Activated B cell treated with CpG ODN at 0.5 μM for 24 hours (primary cell): ENCODE results near the gene RHNO1. TPM values are rescaled to one million over a fixed set of nuclear protein-coding genes. Genes with fewer than 3 reads are reported as not detected.

ENCODE experiments used
- ATAC-seq: fragments of 200-7000 bp; cut with Tn5 transposase; one replicate; pipeline ENCODE4 v1.10.0; 2021; ENCODE audit warnings: low read depth, mild to moderate bottlenecking, moderate library complexity
- CTCF ChIA-PET: fragments of 350-600 bp; sonication (Branson Sonifier 250); formaldehyde crosslinking; loops from one replicate; lab custom pipeline; 2021; ENCODE audit warnings: antibody characterized with exemption; lab: Charles Lee
- POLR2A ChIA-PET: fragments of 350-600 bp; sonication (Branson Sonifier 250); formaldehyde crosslinking; loops from one replicate; lab custom pipeline; 2021; ENCODE audit warnings: antibody characterized with exemption; lab: Charles Lee
- DNase-seq: peaks from one replicate; pipeline ENCODE4 v3.0.0; 2022
- H3K27ac Mint-ChIP-seq: one replicate; pipeline ENCODE4 v1.8.0; 2020; ENCODE audit warnings: mixed read lengths
- H3K27me3 Mint-ChIP-seq: one replicate; pipeline ENCODE4 v1.8.0; 2021; ENCODE audit warnings: mixed read lengths
- H3K36me3 Mint-ChIP-seq: one replicate; pipeline ENCODE4 v1.8.0; 2021; ENCODE audit warnings: low read depth, mixed read lengths
- H3K4me1 Mint-ChIP-seq: one replicate; pipeline ENCODE4 v1.8.0; 2021; ENCODE audit warnings: mixed read lengths
- H3K4me3 Mint-ChIP-seq: one replicate; pipeline ENCODE4 v1.8.0; 2020; ENCODE audit warnings: mild to moderate bottlenecking, mixed read lengths
- H3K9me3 Mint-ChIP-seq: one replicate; pipeline ENCODE4 v1.8.0; 2020; ENCODE audit warnings: mixed read lengths
- CTCF ChIP-seq: fragments of 200-600 bp; IDR thresholded peaks from one replicate; pipeline ENCODE4 v1.8.0; 2022; ENCODE audit warnings: antibody characterized with exemption, mild to moderate bottlenecking
- intact Hi-C: fragments of 100-400 bp; cut with micrococcal nuclease; formaldehyde crosslinking; loops from one replicate; pipeline ENCODE4 v1.15.1; 2024
- total RNA-seq: library from RNA; stranded (reverse); gene quantifications from 2 replicates; pipeline ENCODE4 v1.2.3, GENCODE V29; 2022

Gene RHNO1
- total RNA-seq, 1 donor from 2014 or later, result 12.4 TPM

- H3K27me3 Mint-ChIP-seq, result no peaks in the 10 kb centered on the region
- no peak for ATAC-seq
- no peaks in the 10 kb centered on the region for H3K4me1 Mint-ChIP-seq
- ChIA-PET POLR2A (no interaction called here), CTCF (no interaction called here)
- H3K27ac Mint-ChIP-seq, result no peak overlapping the region
- no peak for TF ChIP-seq CTCF
- intact Hi-C loops, result no loop called here
- H3K9me3 Mint-ChIP-seq, result no peaks in the 10 kb centered on the region
- no peak for DNase-seq
- H3K36me3 Mint-ChIP-seq, result peaks cover 59% of the 10 kb centered on the region
- H3K4me3 Mint-ChIP-seq, result no peak overlapping the region
Observed at GRCh38 chr12:2842948-2843347, 34.1 kb upstream of the RHNO1 start.

GRCh38 chr12:2844786-2845185 lies 32.2 kb upstream of the RHNO1 start:
- intact Hi-C loops, result no loop called here
- Mint-ChIP-seq H3K4me3 (no peak overlapping the region), H3K36me3 (peaks cover 60% of the 10 kb centered on the region), H3K27ac (no peak overlapping the region), H3K4me1 (no peaks in the 10 kb centered on the region), H3K27me3 (no peaks in the 10 kb centered on the region), H3K9me3 (no peaks in the 10 kb centered on the region)
- ChIA-PET POLR2A (no interaction called here), CTCF (interaction anchor here (1.8 to 1.9 kb wide), 3 partner anchors 100 to 197 kb away, joined by 5 to 10 read pairs (median 7); no protein-coding TSS in a partner anchor)
- DNase-seq, result no peak
- TF ChIP-seq CTCF, result no peak
- ATAC-seq, result no peak

GRCh38 chr12:2845280-2845679 lies 31.7 kb upstream of the RHNO1 start:
- DNase-seq, result no peak
- H3K4me1 Mint-ChIP-seq, result no peaks in the 10 kb centered on the region
- no peaks in the 10 kb centered on the region for H3K9me3 Mint-ChIP-seq
- ChIA-PET CTCF (interaction anchor here (0.8 to 1.9 kb wide), 4 partner anchors 99 to 197 kb away, joined by 3 to 10 read pairs (median 6); no protein-coding TSS in a partner anchor), POLR2A (no interaction called here)
- no peak for TF ChIP-seq CTCF
- no peak overlapping the region for H3K27ac Mint-ChIP-seq
- intact Hi-C loops, result no loop called here
- no peak for ATAC-seq
- H3K27me3 Mint-ChIP-seq, result no peaks in the 10 kb centered on the region
- peaks cover 58% of the 10 kb centered on the region for H3K36me3 Mint-ChIP-seq
- H3K4me3 Mint-ChIP-seq, result no peak overlapping the region

GRCh38 chr12:2851931-2852330 lies 25.1 kb upstream of the RHNO1 start:
- H3K27ac Mint-ChIP-seq, result no peak overlapping the region
- peaks cover 2% of the 10 kb centered on the region for H3K4me1 Mint-ChIP-seq
- ChIA-PET CTCF (interaction anchor here (1.2 kb wide), 1 partner anchor 92 kb away, joined by 5 read pairs; no protein-coding TSS in a partner anchor), POLR2A (interaction anchor here (0.6 kb wide), 1 partner anchor 17 kb away, joined by 4 read pairs; the partner anchor contains the start of gene NRIP2)
- DNase-seq, result no peak
- TF ChIP-seq CTCF, result no peak
- no peaks in the 10 kb centered on the region for H3K9me3 Mint-ChIP-seq
- intact Hi-C loops, result loop anchor here (2.0 kb wide), 1 partner anchor 189 kb away; no protein-coding TSS in a partner anchor
- peaks cover 31% of the 10 kb centered on the region for H3K36me3 Mint-ChIP-seq
- no peak overlapping the region for H3K4me3 Mint-ChIP-seq
- no peak for ATAC-seq
- H3K27me3 Mint-ChIP-seq, result no peaks in the 10 kb centered on the region

GRCh38 chr12:2853626-2854025 lies 23.4 kb upstream of the RHNO1 start:
- peak; percentile 45 for ATAC-seq
- Mint-ChIP-seq H3K4me3 (no peak overlapping the region), H3K4me1 (peaks cover 2% of the 10 kb centered on the region), H3K36me3 (peaks cover 32% of the 10 kb centered on the region), H3K27ac (no peak overlapping the region), H3K27me3 (no peaks in the 10 kb centered on the region), H3K9me3 (no peaks in the 10 kb centered on the region)
- intact Hi-C loops, result loop anchor here (1.0 to 2.0 kb wide), 2 partner anchors 91 to 187 kb away; no protein-coding TSS in a partner anchor
- peak; percentile 28 for DNase-seq
- POLR2A ChIA-PET, result interaction anchor here (0.7 kb wide), 1 partner anchor 58 kb away, joined by 3 read pairs; no protein-coding TSS in a partner anchor
- TF ChIP-seq CTCF, result no peak
- CTCF ChIA-PET, result interaction anchor here (0.6 to 1.6 kb wide), 3 partner anchors 8 to 188 kb away, joined by 3 to 8 read pairs (median 4); no protein-coding TSS in a partner anchor
